Measurements from ENCODE around the gene SLX4IP. TPM values are rescaled to one million over a fixed set of nuclear protein-coding genes. Genes with fewer than 3 reads are reported as not detected.

Gene SLX4IP
- total and polyA plus RNA-seq, 2 donors = 1.4 to 7.1 TPM

- DNase-seq (ENCODE audit: extremely low spot score) = no peak
- no peak overlapping the region for H3K27ac ChIP-seq (ENCODE audit: low read depth)
- H3K4me3 ChIP-seq (ENCODE audit: low read depth, low read length) = no peak overlapping the region
- H3K36me3 ChIP-seq (ENCODE audit: insufficient read depth) = no peaks in the 10 kb centered on the region
- no peaks in the 10 kb centered on the region for H3K4me1 ChIP-seq (ENCODE audit: insufficient read depth)
- 86% methylated on average over 3 of the region's 3 CpGs for WGBS
Observed at GRCh38 chr20:10621149-10621548, 186.0 kb downstream of the SLX4IP start.

DNA sequence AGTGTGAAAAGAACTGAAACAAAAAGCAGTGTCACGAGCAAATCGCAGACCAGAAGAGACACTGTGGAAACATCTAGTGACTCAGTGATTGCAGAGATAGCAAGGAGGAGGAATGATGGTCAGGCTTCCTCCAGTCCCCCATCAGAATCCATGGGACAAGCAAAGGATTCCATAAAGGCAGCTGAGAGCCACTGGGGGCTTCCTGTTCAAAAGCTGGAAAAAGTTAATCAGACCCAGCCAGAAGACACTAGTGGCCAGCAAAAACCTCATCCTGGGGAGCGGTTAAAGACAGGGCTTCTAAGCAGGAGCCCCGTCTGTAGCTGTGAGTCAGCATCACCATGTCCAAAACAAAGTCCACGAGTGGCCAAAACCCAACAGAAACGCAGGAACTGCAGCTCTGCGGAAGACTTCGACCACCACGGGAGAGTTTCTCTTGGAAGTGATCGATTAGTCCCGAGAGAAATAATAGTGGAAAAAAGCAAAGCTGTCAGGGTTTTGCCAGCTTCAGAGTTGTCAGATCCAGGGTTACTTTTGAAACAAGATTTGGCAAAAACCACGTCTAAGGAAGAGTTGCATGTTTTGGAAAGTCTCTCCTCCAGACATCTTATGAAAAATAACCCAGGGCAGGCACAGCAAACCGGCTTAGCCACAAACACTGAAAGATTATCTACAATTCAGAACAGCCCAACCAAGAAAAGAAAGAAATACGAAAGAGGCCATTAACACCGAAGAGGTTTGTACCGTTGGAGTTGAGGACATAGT lies 187.7 kb downstream of the SLX4IP start:
- H3K27ac ChIP-seq (ENCODE audit: low read depth) = no peak overlapping the region
- DNase-seq (ENCODE audit: extremely low spot score) = no peak
- no peaks in the 10 kb centered on the region for H3K36me3 ChIP-seq (ENCODE audit: insufficient read depth)
- no peak overlapping the region for H3K4me3 ChIP-seq (ENCODE audit: low read depth, low read length)
- H3K4me1 ChIP-seq (ENCODE audit: insufficient read depth) = no peaks in the 10 kb centered on the region
- 52% methylated on average over 16 of the region's 16 CpGs for whole genome bisulfite sequencing

- WGBS = 94% methylated on average over 2 of the region's 2 CpGs
- Histone ChIP-seq H3K4me1 (ENCODE audit: insufficient read depth) (no peaks in the 10 kb centered on the region), H3K36me3 (ENCODE audit: insufficient read depth) (no peaks in the 10 kb centered on the region), H3K27ac (ENCODE audit: low read depth) (no peak overlapping the region), H3K4me3 (ENCODE audit: low read depth, low read length) (no peak overlapping the region)
- no peak for DNase-seq (ENCODE audit: extremely low spot score)
Observed at GRCh38 chr20:10625641-10626040, 190.5 kb downstream of the SLX4IP start.

GRCh38 chr20:10626896-10627295 lies 191.8 kb downstream of the SLX4IP start:
- H3K4me1 ChIP-seq (ENCODE audit: insufficient read depth) = no peaks in the 10 kb centered on the region
- no peak overlapping the region for H3K27ac ChIP-seq (ENCODE audit: low read depth)
- no peaks in the 10 kb centered on the region for H3K36me3 ChIP-seq (ENCODE audit: insufficient read depth)
- 82% methylated on average over 3 of the region's 3 CpGs for WGBS
- DNase-seq (ENCODE audit: extremely low spot score) = no peak
- H3K4me3 ChIP-seq (ENCODE audit: low read depth, low read length) = no peak overlapping the region

GRCh38 chr20:10629946-10630650 lies 195.0 kb downstream of the SLX4IP start:
- WGBS = 88% methylated on average over 9 of the region's 9 CpGs
- no peaks in the 10 kb centered on the region for H3K36me3 ChIP-seq (ENCODE audit: insufficient read depth)
- no peak for DNase-seq (ENCODE audit: extremely low spot score)
- no peak overlapping the region for H3K27ac ChIP-seq (ENCODE audit: low read depth)
- H3K4me3 ChIP-seq (ENCODE audit: low read depth, low read length) = no peak overlapping the region
- H3K4me1 ChIP-seq (ENCODE audit: insufficient read depth) = no peaks in the 10 kb centered on the region

DNA sequence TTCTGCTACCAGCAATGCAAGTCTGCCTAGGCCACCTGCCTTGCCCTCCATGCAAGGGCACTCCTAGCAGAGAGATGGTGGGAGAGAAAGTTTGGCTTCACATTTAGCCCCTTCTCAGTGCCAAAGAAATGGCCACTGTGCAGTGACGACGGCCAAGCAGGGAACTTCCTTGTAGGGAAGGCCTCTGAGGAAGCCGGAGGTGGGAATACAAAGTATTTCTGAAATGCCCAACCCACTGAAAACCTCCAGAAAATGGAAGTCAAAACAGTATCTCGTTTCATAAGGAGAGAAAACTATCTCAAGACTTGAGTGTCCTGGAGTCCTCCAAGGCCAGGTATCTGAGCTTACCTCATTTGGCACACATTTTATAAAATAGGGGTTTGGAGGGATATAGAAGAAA lies 196.0 kb downstream of the SLX4IP start:
- Histone ChIP-seq H3K36me3 (ENCODE audit: insufficient read depth) (no peaks in the 10 kb centered on the region), H3K4me3 (ENCODE audit: low read depth, low read length) (no peak overlapping the region), H3K4me1 (ENCODE audit: insufficient read depth) (peaks cover 4% of the 10 kb centered on the region), H3K27ac (ENCODE audit: low read depth) (no peak overlapping the region)
- no peak for DNase-seq (ENCODE audit: extremely low spot score)
- WGBS = 91% methylated on average over 4 of the region's 4 CpGs

GRCh38 chr20:10632721-10633509 lies 197.8 kb downstream of the SLX4IP start:
- WGBS = 77% methylated on average over 13 of the region's 13 CpGs
- Histone ChIP-seq H3K4me1 (ENCODE audit: insufficient read depth) (peaks cover 6% of the 10 kb centered on the region), H3K27ac (ENCODE audit: low read depth) (no peak overlapping the region)

GRCh38 chr20:10633718-10634117 lies 198.6 kb downstream of the SLX4IP start:
- DNase-seq (ENCODE audit: extremely low spot score) = no peak
- Histone ChIP-seq H3K4me3 (ENCODE audit: low read depth, low read length) (no peak overlapping the region), H3K27ac (ENCODE audit: low read depth) (no peak overlapping the region), H3K36me3 (ENCODE audit: insufficient read depth) (no peaks in the 10 kb centered on the region), H3K4me1 (ENCODE audit: insufficient read depth) (peaks cover 6% of the 10 kb centered on the region)
- WGBS = 90% methylated on average over 5 of the region's 5 CpGs

More at GRCh38 chr20:10632721-10633509, 197.8 kb downstream of the SLX4IP start:
- H3K4me3 ChIP-seq (ENCODE audit: low read depth, low read length) = no peak overlapping the region
- DNase-seq (ENCODE audit: extremely low spot score) = no peak
- no peaks in the 10 kb centered on the region for H3K36me3 ChIP-seq (ENCODE audit: insufficient read depth)

DNA sequence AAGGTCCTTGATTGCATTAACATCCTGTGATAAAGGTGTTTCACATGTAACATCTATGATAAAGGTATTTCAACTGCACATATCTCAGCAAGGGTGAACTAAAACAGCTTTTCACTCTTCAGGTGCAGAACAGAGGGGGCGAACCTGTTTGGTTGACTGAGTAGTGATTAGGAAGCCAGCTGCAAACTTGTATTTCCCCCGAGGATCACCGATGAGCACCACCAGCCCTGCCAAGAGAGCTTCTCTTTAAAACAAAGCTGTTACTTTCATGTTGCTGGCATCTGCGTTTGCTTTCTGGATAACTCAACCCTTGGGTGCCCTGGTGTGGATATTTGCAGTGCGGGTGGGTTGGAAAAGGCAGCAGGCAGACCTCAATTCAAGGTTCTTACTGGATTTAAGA lies 199.1 kb downstream of the SLX4IP start:
- 68% methylated on average over 5 of the region's 5 CpGs for WGBS
- no peak overlapping the region for H3K27ac ChIP-seq (ENCODE audit: low read depth)
- no peak overlapping the region for H3K4me3 ChIP-seq (ENCODE audit: low read depth, low read length)
- H3K36me3 ChIP-seq (ENCODE audit: insufficient read depth) = no peaks in the 10 kb centered on the region
- DNase-seq (ENCODE audit: extremely low spot score) = no peak
- H3K4me1 ChIP-seq (ENCODE audit: insufficient read depth) = peaks cover 6% of the 10 kb centered on the region

GRCh38 chr20:10634683-10635411 lies 199.7 kb downstream of the SLX4IP start:
- Histone ChIP-seq H3K4me1 (ENCODE audit: insufficient read depth) (peaks cover 6% of the 10 kb centered on the region), H3K27ac (ENCODE audit: low read depth) (no peak overlapping the region), H3K4me3 (ENCODE audit: low read depth, low read length) (no peak overlapping the region), H3K36me3 (ENCODE audit: insufficient read depth) (no peaks in the 10 kb centered on the region)
- WGBS = 68% methylated on average over 11 of the region's 11 CpGs
- DNase-seq (ENCODE audit: extremely low spot score) = no peak

GRCh38 chr20:10635476-10636208 lies 200.5 kb downstream of the SLX4IP start:
- Histone ChIP-seq H3K4me1 (ENCODE audit: insufficient read depth) (peaks cover 6% of the 10 kb centered on the region), H3K36me3 (ENCODE audit: insufficient read depth) (no peaks in the 10 kb centered on the region), H3K27ac (ENCODE audit: low read depth) (peak overlapping the region; percentile 61), H3K4me3 (ENCODE audit: low read depth, low read length) (no peak overlapping the region)
- WGBS = 85% methylated on average over 5 of the region's 5 CpGs
- no peak for DNase-seq (ENCODE audit: extremely low spot score)

GRCh38 chr20:10636326-10636818 lies 201.3 kb downstream of the SLX4IP start:
- peaks cover 6% of the 10 kb centered on the region for H3K4me1 ChIP-seq (ENCODE audit: insufficient read depth)
- H3K36me3 ChIP-seq (ENCODE audit: insufficient read depth) = peaks cover 3% of the 10 kb centered on the region
- no peak overlapping the region for H3K4me3 ChIP-seq (ENCODE audit: low read depth, low read length)
- no peak overlapping the region for H3K27ac ChIP-seq (ENCODE audit: low read depth)
- DNase-seq (ENCODE audit: extremely low spot score) = no peak
- 48% methylated on average over 5 of the region's 5 CpGs for WGBS

All from urinary bladder (tissue), 4 donors.